Forelimb muscle (tissue), 1 donor: ENCODE measurements around the gene FEZ2. TPM values are rescaled to one million over a fixed set of nuclear protein-coding genes. Genes with fewer than 3 reads are reported as not detected.

Source experiments
- DNase-seq: peaks from one replicate; pipeline ENCODE4 v3.0.0-alpha.2; 2013; ENCODE audit warnings: low read depth
- polyA plus RNA-seq: library from polyadenylated mRNA; unstranded; fragments of 120-200 nt; gene quantifications from one replicate; pipeline ENCODE4 v1.2.1, GENCODE V29; 2013; ENCODE audit not compliant: insufficient read length

Gene FEZ2
- polyA plus RNA-seq, 1 donor, result 88.9 TPM

- no peak for DNase-seq
Observed at GRCh38 chr2:36561237-36561944, 36.6 kb downstream of the FEZ2 start.

- DNase-seq, result no peak
Observed at GRCh38 chr2:36560726-36561125, 37.2 kb downstream of the FEZ2 start.

GRCh38 chr2:36559221-36559942 is 38.6 kb downstream of the FEZ2 start:
- DNase-seq, result no peak

GRCh38 chr2:36556842-36557241 is 41.1 kb downstream of the FEZ2 start:
- no peak for DNase-seq

GRCh38 chr2:36555789-36556188 is 42.2 kb downstream of the FEZ2 start:
- DNase-seq, result no peak

- DNase-seq, result no peak
Observed at GRCh38 chr2:36554531-36554930, 43.4 kb downstream of the FEZ2 start.

GRCh38 chr2:36553683-36554082 is 44.3 kb downstream of the FEZ2 start:
- no peak for DNase-seq

GRCh38 chr2:36550006-36550405 is 48.0 kb downstream of the FEZ2 start:
- DNase-seq, result no peak

GRCh38 chr2:36549165-36549574 is 48.8 kb downstream of the FEZ2 start:
- no peak for DNase-seq

- no peak for DNase-seq
Observed at GRCh38 chr2:36547906-36548305, 50.1 kb downstream of the FEZ2 start.

GRCh38 chr2:36545871-36546416 is 52.0 kb downstream of the FEZ2 start:
- DNase-seq, result no peak

- no peak for DNase-seq
Observed at GRCh38 chr2:36544638-36545338, 53.2 kb downstream of the FEZ2 start.

- no peak for DNase-seq
Observed at GRCh38 chr2:36541891-36542595, 55.9 kb downstream of the FEZ2 start.

GRCh38 chr2:36540986-36541754 is 56.8 kb downstream of the FEZ2 start:
- DNase-seq, result no peak

- DNase-seq, result no peak
Observed at GRCh38 chr2:36539631-36540030, 58.3 kb downstream of the FEZ2 start.

- DNase-seq, result no peak
Observed at GRCh38 chr2:36538335-36538734, 59.6 kb downstream of the FEZ2 start.

GRCh38 chr2:36536776-36537175 is 61.2 kb downstream of the FEZ2 start:
- DNase-seq, result no peak

- no peak for DNase-seq
Observed at GRCh38 chr2:36535099-36535498, 62.9 kb downstream of the FEZ2 start.

- no peak for DNase-seq
Observed at GRCh38 chr2:36534275-36534799, 63.6 kb downstream of the FEZ2 start.

- DNase-seq, result no peak
Observed at GRCh38 chr2:36530983-36531354, 67.0 kb downstream of the FEZ2 start.
